Activated naive CD8-positive, alpha-beta T cell treated with anti-CD3 and anti-CD28 coated beads, Interleukin-2, amount 50 U/mL, for 24 hours (primary cell): ENCODE results near the gene P3H4.
"Not testable (repeated sequence)": the region's sequence is repeated elsewhere in the genome, so short reads cannot be mapped to it uniquely, and the experiment has no call there.

Experiments used
- ATAC-seq: fragments of 150-1000 bp; cut with Tn5 transposase; one replicate; pipeline ENCODE4 v1.10.0; 2021
- DNase-seq: peaks from one replicate; pipeline ENCODE4 v3.0.0; 2021
- H3K27ac Mint-ChIP-seq: one replicate; pipeline ENCODE4 v1.8.0; 2021; ENCODE audit warnings: mild to moderate bottlenecking, mixed read lengths
- H3K27me3 Mint-ChIP-seq: one replicate; pipeline ENCODE4 v1.8.0; 2021; ENCODE audit warnings: mixed read lengths
- H3K36me3 Mint-ChIP-seq: one replicate; pipeline ENCODE4 v1.8.0; 2021; ENCODE audit warnings: low read depth, mixed read lengths
- H3K4me1 Mint-ChIP-seq: one replicate; pipeline ENCODE4 v1.8.0; 2021; ENCODE audit warnings: mixed read lengths
- H3K4me3 Mint-ChIP-seq: one replicate; pipeline ENCODE4 v1.8.0; 2021; ENCODE audit warnings: mild to moderate bottlenecking, moderate library complexity, mixed read lengths
- H3K9me3 Mint-ChIP-seq: one replicate; pipeline ENCODE4 v1.8.0; 2021; ENCODE audit warnings: mixed read lengths

Gene P3H4

GRCh38 chr17:41787021-41787418 is 24.7 kb downstream of the P3H4 start:
- no peak for ATAC-seq
- H3K36me3 Mint-ChIP-seq = no peaks in the 10 kb centered on the region
- H3K27ac Mint-ChIP-seq = no peak overlapping the region
- H3K9me3 Mint-ChIP-seq = no peaks in the 10 kb centered on the region
- no peak for DNase-seq
- peaks cover 15% of the 10 kb centered on the region for H3K27me3 Mint-ChIP-seq
- peaks cover 27% of the 10 kb centered on the region for H3K4me1 Mint-ChIP-seq
- peak overlapping the region; percentile 45 for H3K4me3 Mint-ChIP-seq

GRCh38 chr17:41786227-41787020 is 25.3 kb downstream of the P3H4 start, which contains the start of gene JUP:
Gene JUP (minus strand): TSS chr17:41786711. CDS start chr17:41771854, 14,857 bp downstream.
- Mint-ChIP-seq H3K27me3 (peaks cover 15% of the 10 kb centered on the region), H3K9me3 (no peaks in the 10 kb centered on the region), H3K36me3 (no peaks in the 10 kb centered on the region), H3K4me3 (peak within 1 kb of the TSS; percentile 45), H3K4me1 (peaks cover 27% of the 10 kb centered on the region), H3K27ac (no peak within 1 kb of the TSS)
- peak; percentile 91 for ATAC-seq
- DNase-seq = peak; percentile 92

- Mint-ChIP-seq H3K36me3 (no peaks in the 10 kb centered on the region), H3K27ac (no peak overlapping the region), H3K4me1 (peaks cover 27% of the 10 kb centered on the region), H3K27me3 (peaks cover 15% of the 10 kb centered on the region), H3K4me3 (peak overlapping the region; percentile 42), H3K9me3 (no peaks in the 10 kb centered on the region)
- DNase-seq = no peak
- ATAC-seq = no peak
Measured at GRCh38 chr17:41785859-41786226, 25.9 kb downstream of the P3H4 start.

- DNase-seq (no peak), ATAC-seq (no peak)
- H3K27ac Mint-ChIP-seq = no peak overlapping the region
- H3K9me3 Mint-ChIP-seq = no peaks in the 10 kb centered on the region
- H3K27me3 Mint-ChIP-seq = peaks cover 15% of the 10 kb centered on the region
- H3K4me3 Mint-ChIP-seq = peak overlapping the region; percentile 42
- H3K36me3 Mint-ChIP-seq = no peaks in the 10 kb centered on the region
- H3K4me1 Mint-ChIP-seq = peaks cover 27% of the 10 kb centered on the region
Measured at GRCh38 chr17:41785091-41785858, 26.5 kb downstream of the P3H4 start.

- H3K27ac Mint-ChIP-seq = no peak overlapping the region
- peaks cover 27% of the 10 kb centered on the region for H3K4me1 Mint-ChIP-seq
- ATAC-seq (no peak), DNase-seq (no peak)
- H3K27me3 Mint-ChIP-seq = peaks cover 15% of the 10 kb centered on the region
- no peak overlapping the region for H3K4me3 Mint-ChIP-seq
- no peaks in the 10 kb centered on the region for H3K36me3 Mint-ChIP-seq
- H3K9me3 Mint-ChIP-seq = no peaks in the 10 kb centered on the region
Measured at GRCh38 chr17:41784207-41784744, 27.5 kb downstream of the P3H4 start.

GRCh38 chr17:41782142-41782541 is 29.6 kb downstream of the P3H4 start:
- Mint-ChIP-seq H3K27ac (no peak overlapping the region), H3K9me3 (no peaks in the 10 kb centered on the region), H3K36me3 (no peaks in the 10 kb centered on the region), H3K27me3 (peaks cover 9% of the 10 kb centered on the region), H3K4me1 (peaks cover 17% of the 10 kb centered on the region), H3K4me3 (no peak overlapping the region)
- DNase-seq (no peak), ATAC-seq (no peak)

GRCh38 chr17:41781404-41782110 is 30.2 kb downstream of the P3H4 start:
- Mint-ChIP-seq H3K4me3 (no peak overlapping the region), H3K9me3 (no peaks in the 10 kb centered on the region), H3K36me3 (no peaks in the 10 kb centered on the region), H3K27ac (no peak overlapping the region), H3K27me3 (peaks cover 9% of the 10 kb centered on the region), H3K4me1 (peaks cover 14% of the 10 kb centered on the region)
- no peak for DNase-seq
- no peak for ATAC-seq

- H3K36me3 Mint-ChIP-seq = no peaks in the 10 kb centered on the region
- ATAC-seq (no peak), DNase-seq (no peak)
- H3K4me3 Mint-ChIP-seq = no peak overlapping the region
- no peaks in the 10 kb centered on the region for H3K9me3 Mint-ChIP-seq
- peaks cover 8% of the 10 kb centered on the region for H3K27me3 Mint-ChIP-seq
- H3K27ac Mint-ChIP-seq = no peak overlapping the region
- H3K4me1 Mint-ChIP-seq = peaks cover 10% of the 10 kb centered on the region
Measured at GRCh38 chr17:41779954-41780353, 31.8 kb downstream of the P3H4 start.

- no peaks in the 10 kb centered on the region for H3K36me3 Mint-ChIP-seq
- no peaks in the 10 kb centered on the region for H3K4me1 Mint-ChIP-seq
- peaks cover 1% of the 10 kb centered on the region for H3K27me3 Mint-ChIP-seq
- DNase-seq = no peak
- no peak for ATAC-seq
- H3K4me3 Mint-ChIP-seq = no peak overlapping the region
- no peak overlapping the region for H3K27ac Mint-ChIP-seq
- no peaks in the 10 kb centered on the region for H3K9me3 Mint-ChIP-seq
Measured at GRCh38 chr17:41777574-41778188, 34.1 kb downstream of the P3H4 start.

GRCh38 chr17:41777157-41777573 is 34.6 kb downstream of the P3H4 start:
- ATAC-seq (no peak), DNase-seq (no peak)
- Mint-ChIP-seq H3K27me3 (peaks cover 1% of the 10 kb centered on the region), H3K36me3 (no peaks in the 10 kb centered on the region), H3K9me3 (no peaks in the 10 kb centered on the region), H3K4me3 (no peak overlapping the region), H3K4me1 (no peaks in the 10 kb centered on the region), H3K27ac (no peak overlapping the region)

- H3K9me3 Mint-ChIP-seq, H3K27me3 Mint-ChIP-seq, H3K4me1 Mint-ChIP-seq, H3K36me3 Mint-ChIP-seq, DNase-seq, ATAC-seq, H3K27ac Mint-ChIP-seq, H3K4me3 Mint-ChIP-seq: not testable (repeated sequence)
Measured at GRCh38 chr17:41776262-41776900, 35.4 kb downstream of the P3H4 start.

- H3K4me1 Mint-ChIP-seq = no peaks in the 10 kb centered on the region
- no peaks in the 10 kb centered on the region for H3K9me3 Mint-ChIP-seq
- no peaks in the 10 kb centered on the region for H3K36me3 Mint-ChIP-seq
- DNase-seq (no peak), ATAC-seq (no peak)
- peaks cover 1% of the 10 kb centered on the region for H3K27me3 Mint-ChIP-seq
- H3K4me3 Mint-ChIP-seq = no peak overlapping the region
- H3K27ac Mint-ChIP-seq = no peak overlapping the region
Measured at GRCh38 chr17:41775394-41776226, 36.1 kb downstream of the P3H4 start.

GRCh38 chr17:41773731-41774193 is 38.0 kb downstream of the P3H4 start:
- H3K9me3 Mint-ChIP-seq = no peaks in the 10 kb centered on the region
- H3K27ac Mint-ChIP-seq = no peak overlapping the region
- no peaks in the 10 kb centered on the region for H3K27me3 Mint-ChIP-seq
- ATAC-seq (no peak), DNase-seq (no peak)
- H3K4me3 Mint-ChIP-seq = no peak overlapping the region
- no peaks in the 10 kb centered on the region for H3K36me3 Mint-ChIP-seq
- H3K4me1 Mint-ChIP-seq = no peaks in the 10 kb centered on the region
